Testis (tissue), 2 donors: ENCODE data around the gene AMOTL2.

Experiments used
- CTCF ChIP-seq, 3 experiments: fragments of 450-650 bp in 2 of 3; fragments of 200-600 bp in 1 of 3; sonication (generic) in 1 of 3; IDR thresholded peaks; one replicate each; pipeline ENCODE4 v1.5.1; 2016 to 2019; ENCODE audit warnings: antibody characterized with exemption in 3 of 3, mild to moderate bottlenecking in 2 of 3, moderate library complexity in 1 of 3
- POLR2A ChIP-seq: fragments of 450-650 bp; IDR thresholded peaks from one replicate; pipeline ENCODE4 v1.6.1; 2017; ENCODE audit warnings: antibody characterized with exemption, mild to moderate bottlenecking, moderate library complexity

GRCh38 chr3:134388292-134388691, 14.0 kb upstream of the AMOTL2 start:
- TF ChIP-seq CTCF (IDR thresholded peaks at IDR 0.05) (no peak), POLR2A (no peak)
